Endothelial cell of umbilical vein (primary cell): Measurements from ENCODE around the gene CAMKMT. TPM values are rescaled to one million over a fixed set of nuclear protein-coding genes. Genes with fewer than 3 reads are reported as not detected.

Source experiments
- BruUV-seq: library from RNA; stranded (reverse); fragments of 400-500 nt; replicated peaks from 2 replicates; lab custom pipeline; 2021; lab: Mats Ljungman, UMichigan
- CTCF ChIA-PET: fragments of 300-600, 350-600 bp; sonication (Branson Sonifier 250); formaldehyde crosslinking; loops from one replicate; lab custom pipeline; 2021; ENCODE audit warnings: antibody characterized with exemption, inconsistent platforms; lab: Charles Lee
- POLR2A ChIA-PET: fragments of 300-600, 350-600 bp; sonication (Branson Sonifier 250); formaldehyde crosslinking; loops from one replicate; lab custom pipeline; 2021; ENCODE audit warnings: antibody characterized with exemption, inconsistent platforms; lab: Charles Lee
- DNase-seq: peaks from one replicate; pipeline ENCODE4 v3.0.0-alpha.2; 2011; ENCODE audit warnings: low read depth, low spot score
- FAIRE-seq: peaks from 2 replicates; lab custom pipeline; 2011; peaks lifted over from hg19 to GRCh38; lab: Jason Lieb, UNC
- H2AFZ ChIP-seq: 2 replicates; pipeline ENCODE4 v1.6.0; 2012; ENCODE audit warnings: low read depth, low read length, control low read depth, inconsistent platforms
- H3K27ac ChIP-seq: 2 replicates; pipeline ENCODE4 v1.5.1; 2011; ENCODE audit warnings: low read depth, mild to moderate bottlenecking, control low read depth, low read length, moderate library complexity; ENCODE audit not compliant: insufficient read depth
- H3K27me3 ChIP-seq, 2 experiments: 2 replicates each; pipeline versions ENCODE4 v1.6.0 to v1.6.1; 2011; ENCODE audit warnings: low read length in 2 of 2, mixed read lengths in 1 of 2; ENCODE audit not compliant: control insufficient read depth in 2 of 2, insufficient read depth in 2 of 2
- H3K36me3 ChIP-seq, 2 experiments: 2 replicates in 1 of 2; 3 replicates in 1 of 2; pipeline ENCODE4 v1.5.1; 2011; ENCODE audit warnings: low read length in 2 of 2, mild to moderate bottlenecking in 1 of 2, moderate library complexity in 1 of 2; ENCODE audit not compliant: control insufficient read depth in 2 of 2, insufficient read depth in 2 of 2; ENCODE audit errors: extremely low read depth in 1 of 2
- H3K4me1 ChIP-seq: 3 replicates; pipeline ENCODE4 v1.5.1; 2011; ENCODE audit warnings: mild to moderate bottlenecking, low read length; ENCODE audit not compliant: control insufficient read depth, insufficient read depth; ENCODE audit errors: extremely low read depth
- H3K4me2 ChIP-seq: 2 replicates; pipeline ENCODE4 v1.6.1; 2011; ENCODE audit warnings: low read length, control low read depth, mixed read lengths; ENCODE audit not compliant: insufficient read depth
- H3K4me3 ChIP-seq, 3 experiments: fragments of 200-600 bp in 1 of 3; sonication (generic), shearing (Covaris generic) in 1 of 3; replicated peaks in 1 of 3; 2 replicates each; pipeline ENCODE4 v1.5.1; 2011 to 2016; ENCODE audit warnings: control low read depth in 3 of 3, low read length in 3 of 3, mild to moderate bottlenecking in 2 of 3, inconsistent platforms in 1 of 3, low read depth in 1 of 3, moderate library complexity in 1 of 3; ENCODE audit not compliant: insufficient read depth in 1 of 3
- H3K79me2 ChIP-seq: 2 replicates; pipeline ENCODE4 v1.6.0; 2012; ENCODE audit warnings: low read length, inconsistent platforms; ENCODE audit not compliant: control insufficient read depth, insufficient read depth
- H3K9ac ChIP-seq: replicated peaks from 2 replicates; pipeline ENCODE3; 2011; ENCODE audit warnings: low read length, control low read depth; ENCODE audit not compliant: insufficient read depth; ENCODE audit errors: extremely low read depth
- H3K9me1 ChIP-seq: replicated peaks from 3 replicates; pipeline ENCODE4 v1.6.0; 2011; ENCODE audit warnings: mild to moderate bottlenecking, low read length; ENCODE audit not compliant: control insufficient read depth, insufficient read depth; ENCODE audit errors: extremely low read depth
- H3K9me3 ChIP-seq: replicated peaks from 2 replicates; pipeline ENCODE4 v1.5.1; 2012; ENCODE audit warnings: low read length, inconsistent platforms; ENCODE audit not compliant: control insufficient read depth, insufficient read depth
- H4K20me1 ChIP-seq: replicated peaks from 2 replicates; pipeline ENCODE3; 2011; ENCODE audit warnings: mild to moderate bottlenecking, low read length; ENCODE audit not compliant: control insufficient read depth, insufficient read depth; ENCODE audit errors: extremely low read depth
- CTCF ChIP-seq, 2 donors: IDR thresholded peaks; 1 replicate in 1 of 2; 2 replicates in 1 of 2; pipeline ENCODE4 v1.5.1; 2011; ENCODE audit warnings: low read length in 2 of 2, mild to moderate bottlenecking in 2 of 2, moderate library complexity in 2 of 2, control low read depth in 1 of 2, inconsistent platforms in 1 of 2, low read depth in 1 of 2; ENCODE audit not compliant: insufficient read depth in 1 of 2; ENCODE audit errors: extremely low read depth in 1 of 2
- EZH2 ChIP-seq: IDR thresholded peaks from 2 replicates; pipeline ENCODE4 v1.6.1; 2012; ENCODE audit warnings: borderline replicate concordance, low read depth, mild to moderate bottlenecking, moderate library complexity, low read length, inconsistent platforms; ENCODE audit not compliant: severe bottlenecking
- JUN ChIP-seq: IDR thresholded peaks from 2 replicates; pipeline ENCODE4 v1.6.1; 2011; ENCODE audit warnings: borderline replicate concordance, low read depth; ENCODE audit not compliant: insufficient read length, insufficient read depth
- dilution Hi-C: fragments of 300-500 bp; cut with MboI; formaldehyde crosslinking; loops from one replicate; pipeline ENCODE4 v1.15.0; 2019; ENCODE audit warnings: low sequenced_read_pairs; ENCODE audit not compliant: extremely low pct_ligation_motif_present
- intact Hi-C: fragments of 100-400 bp; cut with micrococcal nuclease; formaldehyde crosslinking; loops from one replicate; pipeline ENCODE4 v1.10.0; 2022
- polyA plus RNA-seq, 4 experiments: library from polyadenylated mRNA; depleted of rRNA in 3 of 4; stranded (reverse) in 3 of 4; unstranded in 1 of 4; fragments of >200 nt; gene quantifications; 2 replicates each; pipeline versions ENCODE4 v1.2.1 to v1.2.3, GENCODE V29; 2011 to 2012; ENCODE audit warnings: missing spikeins in 1 of 4
- total RNA-seq: library from RNA; stranded (reverse); gene quantifications from 2 replicates; pipeline ENCODE4 v1.2.3, GENCODE V29; 2021

Gene CAMKMT
- total and polyA plus RNA-seq, 2 donors (not counting 3 experiments of a cell fraction or from before 2014, with no cell fraction given): 4.1 to 10.7 TPM

GRCh38 chr2:44801289-44801840 lies 439.6 kb downstream of the CAMKMT start:
- Histone ChIP-seq H3K79me2 (no peaks in the 10 kb centered on the region), H3K9ac (no peak overlapping the region), H2AFZ (peak overlapping the region; percentile 56), H3K4me2 (peak overlapping the region; percentile 96), H3K9me3 (no peaks in the 10 kb centered on the region), H3K36me3 (no peaks in the 10 kb centered on the region), H3K4me1 (peaks cover 17% of the 10 kb centered on the region), H3K27me3 (peaks cover 55 to 80% of the 10 kb centered on the region in 2 experiments), H3K27ac (no peak overlapping the region), H3K4me3 (peak overlapping the region in 1 of 3 experiments; percentile 64), H4K20me1 (no peaks in the 10 kb centered on the region), H3K9me1 (no peaks in the 10 kb centered on the region)
- TF ChIP-seq CTCF (IDR thresholded peaks at IDR 0.05; ENCODE audit: extremely low read depth in 1 of 2, insufficient read depth in 1 of 2, low read depth in 1 of 2, low read length in 2 of 2) (no peak), EZH2 (peak; percentile 66), JUN (no peak)
- dilution Hi-C loops (no loop called here), intact Hi-C loops (loop anchor here (5.0 to 10.0 kb wide), 2 partner anchors 141 to 437 kb away; partner anchors contain the start of genes CAMKMT, PREPL and SIX3)
- FAIRE-seq: no peak
- POLR2A ChIA-PET: no interaction called here
- no peak for DNase-seq
- CTCF ChIA-PET: interaction anchor here (0.9 to 4.2 kb wide), 2 partner anchors 322 to 409 kb away, joined by 3 to 28 read pairs; no protein-coding TSS in a partner anchor
- BruUV-seq: no TSS peak
